ENCODE data around the gene ACOT7. TPM values are rescaled to one million over a fixed set of nuclear protein-coding genes. Genes with fewer than 3 reads are reported as not detected.

Gene ACOT7
- total RNA-seq, 4 donors from 2014 or later, result 3.7 to 13.4 (median 6.3) TPM

GRCh38 chr1:6299557-6300165 is 93.9 kb downstream of the ACOT7 start:
- 96% methylated on average over 15 of the region's 15 CpGs for WGBS, 2 donors
- TF ChIP-seq CTCF (IDR thresholded peaks at IDR 0.05), result no peak
- no peak for TF ChIP-seq POLR2A (IDR thresholded peaks at IDR 0.05)
- intact Hi-C loops (cut with DNase I), result no loop called here
- Histone ChIP-seq H3K4me1 (no peaks in the 10 kb centered on the region), H3K36me3 (no peaks in the 10 kb centered on the region), H3K4me3 (replicated peaks in 1 of 3) (no peak overlapping the region), H3K27me3 (no peaks in the 10 kb centered on the region), H3K9me3 (no peaks in the 10 kb centered on the region), H3K27ac (no peak overlapping the region)
- DNase-seq, result no peak

GRCh38 chr1:6298940-6299465 is 94.6 kb downstream of the ACOT7 start:
- Histone ChIP-seq H3K27me3 (no peaks in the 10 kb centered on the region), H3K4me1 (no peaks in the 10 kb centered on the region), H3K4me3 (replicated peaks in 1 of 3) (no peak overlapping the region), H3K27ac (no peak overlapping the region), H3K36me3 (no peaks in the 10 kb centered on the region), H3K9me3 (no peaks in the 10 kb centered on the region)
- WGBS, 2 donors, result 98 to 100% methylated on average over 6 to 8 of the region's 8 CpGs
- no peak for TF ChIP-seq POLR2A (IDR thresholded peaks at IDR 0.05)
- no peak for TF ChIP-seq CTCF (IDR thresholded peaks at IDR 0.05)
- DNase-seq, result no peak
- intact Hi-C loops (cut with DNase I), result no loop called here

GRCh38 chr1:6298530-6298929 is 95.0 kb downstream of the ACOT7 start:
- intact Hi-C loops (cut with DNase I), result no loop called here
- no peak overlapping the region for H3K4me3 ChIP-seq (replicated peaks in 1 of 3)
- no peaks in the 10 kb centered on the region for H3K4me1 ChIP-seq
- H3K9me3 ChIP-seq, result no peaks in the 10 kb centered on the region
- H3K36me3 ChIP-seq, result no peaks in the 10 kb centered on the region
- no peak for DNase-seq
- WGBS, 2 donors, result 91 to 96% methylated on average over 8 of the region's 8 CpGs
- TF ChIP-seq POLR2A (IDR thresholded peaks at IDR 0.05) (no peak), CTCF (IDR thresholded peaks at IDR 0.05) (no peak)
- H3K27ac ChIP-seq, result no peak overlapping the region
- no peaks in the 10 kb centered on the region for H3K27me3 ChIP-seq

- no peaks in the 10 kb centered on the region for H3K27me3 ChIP-seq
- H3K27ac ChIP-seq, result no peak overlapping the region
- no peaks in the 10 kb centered on the region for H3K36me3 ChIP-seq
- no peak for TF ChIP-seq CTCF (IDR thresholded peaks at IDR 0.05)
- no peak for TF ChIP-seq POLR2A (IDR thresholded peaks at IDR 0.05)
- WGBS, 2 donors, result 90 to 95% methylated on average over 6 of the region's 6 CpGs
- H3K4me3 ChIP-seq (replicated peaks in 1 of 3), result no peak overlapping the region
- no peaks in the 10 kb centered on the region for H3K9me3 ChIP-seq
- intact Hi-C loops (cut with DNase I), result no loop called here
- H3K4me1 ChIP-seq, result no peaks in the 10 kb centered on the region
- DNase-seq, result no peak
These were observed 97.7 kb downstream of the ACOT7 start for GRCh38 chr1:6295910-6296309.

GRCh38 chr1:6294890-6295556 is 98.5 kb downstream of the ACOT7 start:
- Histone ChIP-seq H3K27me3 (no peaks in the 10 kb centered on the region), H3K4me1 (no peaks in the 10 kb centered on the region), H3K27ac (no peak overlapping the region), H3K4me3 (replicated peaks in 1 of 3) (no peak overlapping the region), H3K9me3 (no peaks in the 10 kb centered on the region), H3K36me3 (no peaks in the 10 kb centered on the region)
- intact Hi-C loops (cut with DNase I), result no loop called here
- TF ChIP-seq POLR2A (IDR thresholded peaks at IDR 0.05) (no peak), CTCF (IDR thresholded peaks at IDR 0.05) (no peak)
- WGBS, 2 donors, result 90 to 91% methylated on average over 23 of the region's 23 CpGs
- no peak for DNase-seq
